HCT116 (cell line): ENCODE data around the gene MYLK3.

Source experiments
- CEBPB ChIP-seq: IDR thresholded peaks from 2 replicates; pipeline ENCODE4 v1.6.1; 2012; ENCODE audit warnings: low read depth
- EZH2 ChIP-seq: fragments of 200-600 bp; sonication (generic); IDR thresholded peaks from 2 replicates; pipeline ENCODE4 v1.6.1; 2017; ENCODE audit warnings: antibody characterized with exemption, mixed run types
- EZH2phosphoT487 ChIP-seq: fragments of 200-600 bp; IDR thresholded peaks from 2 replicates; pipeline ENCODE4 v1.6.1; 2018; ENCODE audit warnings: antibody characterized with exemption, borderline replicate concordance
- POLR2A ChIP-seq: IDR thresholded peaks from 2 replicates; pipeline ENCODE4 v1.7.0; 2011; ENCODE audit warnings: borderline replicate concordance; ENCODE audit not compliant: insufficient read depth, insufficient read length; ENCODE audit errors: extremely low read depth
- POLR2AphosphoS5 ChIP-seq: IDR thresholded peaks from 2 replicates; pipeline ENCODE4 v1.6.1; 2011; ENCODE audit warnings: mild to moderate bottlenecking, low read depth, low read length, moderate library complexity
- SP1 ChIP-seq: IDR thresholded peaks from 2 replicates; pipeline ENCODE4 v1.6.1; 2012; ENCODE audit warnings: low read depth
- TCF7L2 ChIP-seq: IDR thresholded peaks from 2 replicates; pipeline ENCODE4 v1.7.0; 2011; ENCODE audit warnings: borderline replicate concordance, inconsistent platforms; ENCODE audit not compliant: insufficient read depth, insufficient read length; ENCODE audit errors: extremely low read depth
- YY1 ChIP-seq: IDR thresholded peaks from 2 replicates; pipeline ENCODE4 v1.6.1; 2011; ENCODE audit warnings: low read length, low read depth, moderate library complexity, mild to moderate bottlenecking; ENCODE audit not compliant: insufficient replicate concordance; ENCODE audit errors: extremely low read depth
- TF ChIP-seq, protein P1 (sequence below), 3 experiments: fragments of 200-600 bp in 1 of 3; sonication (generic) in 1 of 3; IDR thresholded peaks in 2 of 3; conservative IDR thresholded peaks in 1 of 3; 2 replicates each; pipeline ENCODE4 v1.5.1; 2012 to 2017; ENCODE audit warnings: low read depth in 2 of 3, low read length in 2 of 3, antibody characterized with exemption in 1 of 3, borderline replicate concordance in 1 of 3, control low read depth in 1 of 3, mild to moderate bottlenecking in 1 of 3, mixed read lengths in 1 of 3, mixed run types in 1 of 3, moderate library complexity in 1 of 3; ENCODE audit not compliant: insufficient read depth in 1 of 3
- TF ChIP-seq, protein P2 (sequence below): IDR thresholded peaks from 2 replicates; pipeline ENCODE4 v1.6.1; 2012; ENCODE audit warnings: low read depth
- TF ChIP-seq, protein P3 (sequence below): IDR thresholded peaks from 2 replicates; pipeline ENCODE4 v1.6.1; 2012

DNA sequence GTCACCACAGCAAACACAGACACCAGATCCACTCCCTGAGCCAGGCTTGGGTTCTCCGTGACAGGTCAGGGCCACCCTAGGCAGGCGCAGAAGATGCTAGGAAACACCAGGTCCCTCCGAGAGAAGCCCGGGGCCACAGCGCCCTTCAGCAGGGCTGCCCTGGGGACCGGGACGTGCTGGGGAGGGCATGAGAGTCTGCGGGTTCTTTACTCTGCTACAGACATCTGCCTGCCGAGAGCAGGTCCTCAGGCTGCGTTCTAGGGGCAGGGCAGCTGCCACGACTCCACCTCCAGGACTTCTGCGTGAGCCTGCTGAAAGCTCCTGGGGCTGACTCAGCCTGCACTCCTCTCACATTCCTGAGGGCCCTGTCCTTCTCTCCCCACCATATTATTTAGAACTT, 11.4 kb downstream of the MYLK3 start:
- TF ChIP-seq EZH2 (no peak), YY1 (no peak), TCF7L2 (no peak), POLR2A (no peak), EZH2phosphoT487 (no peak), CEBPB (no peak), SP1 (no peak), POLR2AphosphoS5 (no peak)
- TF ChIP-seq, protein P1, sequence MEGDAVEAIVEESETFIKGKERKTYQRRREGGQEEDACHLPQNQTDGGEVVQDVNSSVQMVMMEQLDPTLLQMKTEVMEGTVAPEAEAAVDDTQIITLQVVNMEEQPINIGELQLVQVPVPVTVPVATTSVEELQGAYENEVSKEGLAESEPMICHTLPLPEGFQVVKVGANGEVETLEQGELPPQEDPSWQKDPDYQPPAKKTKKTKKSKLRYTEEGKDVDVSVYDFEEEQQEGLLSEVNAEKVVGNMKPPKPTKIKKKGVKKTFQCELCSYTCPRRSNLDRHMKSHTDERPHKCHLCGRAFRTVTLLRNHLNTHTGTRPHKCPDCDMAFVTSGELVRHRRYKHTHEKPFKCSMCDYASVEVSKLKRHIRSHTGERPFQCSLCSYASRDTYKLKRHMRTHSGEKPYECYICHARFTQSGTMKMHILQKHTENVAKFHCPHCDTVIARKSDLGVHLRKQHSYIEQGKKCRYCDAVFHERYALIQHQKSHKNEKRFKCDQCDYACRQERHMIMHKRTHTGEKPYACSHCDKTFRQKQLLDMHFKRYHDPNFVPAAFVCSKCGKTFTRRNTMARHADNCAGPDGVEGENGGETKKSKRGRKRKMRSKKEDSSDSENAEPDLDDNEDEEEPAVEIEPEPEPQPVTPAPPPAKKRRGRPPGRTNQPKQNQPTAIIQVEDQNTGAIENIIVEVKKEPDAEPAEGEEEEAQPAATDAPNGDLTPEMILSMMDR (IDR thresholded peaks at IDR 0.05 in 2 of 3, conservative IDR thresholded peaks at IDR 0.05 in 1 of 3; ENCODE audit: borderline replicate concordance in 1 of 3, insufficient read depth in 1 of 3, low read depth in 2 of 3, low read length in 2 of 3) = no peak
- TF ChIP-seq, protein P2, sequence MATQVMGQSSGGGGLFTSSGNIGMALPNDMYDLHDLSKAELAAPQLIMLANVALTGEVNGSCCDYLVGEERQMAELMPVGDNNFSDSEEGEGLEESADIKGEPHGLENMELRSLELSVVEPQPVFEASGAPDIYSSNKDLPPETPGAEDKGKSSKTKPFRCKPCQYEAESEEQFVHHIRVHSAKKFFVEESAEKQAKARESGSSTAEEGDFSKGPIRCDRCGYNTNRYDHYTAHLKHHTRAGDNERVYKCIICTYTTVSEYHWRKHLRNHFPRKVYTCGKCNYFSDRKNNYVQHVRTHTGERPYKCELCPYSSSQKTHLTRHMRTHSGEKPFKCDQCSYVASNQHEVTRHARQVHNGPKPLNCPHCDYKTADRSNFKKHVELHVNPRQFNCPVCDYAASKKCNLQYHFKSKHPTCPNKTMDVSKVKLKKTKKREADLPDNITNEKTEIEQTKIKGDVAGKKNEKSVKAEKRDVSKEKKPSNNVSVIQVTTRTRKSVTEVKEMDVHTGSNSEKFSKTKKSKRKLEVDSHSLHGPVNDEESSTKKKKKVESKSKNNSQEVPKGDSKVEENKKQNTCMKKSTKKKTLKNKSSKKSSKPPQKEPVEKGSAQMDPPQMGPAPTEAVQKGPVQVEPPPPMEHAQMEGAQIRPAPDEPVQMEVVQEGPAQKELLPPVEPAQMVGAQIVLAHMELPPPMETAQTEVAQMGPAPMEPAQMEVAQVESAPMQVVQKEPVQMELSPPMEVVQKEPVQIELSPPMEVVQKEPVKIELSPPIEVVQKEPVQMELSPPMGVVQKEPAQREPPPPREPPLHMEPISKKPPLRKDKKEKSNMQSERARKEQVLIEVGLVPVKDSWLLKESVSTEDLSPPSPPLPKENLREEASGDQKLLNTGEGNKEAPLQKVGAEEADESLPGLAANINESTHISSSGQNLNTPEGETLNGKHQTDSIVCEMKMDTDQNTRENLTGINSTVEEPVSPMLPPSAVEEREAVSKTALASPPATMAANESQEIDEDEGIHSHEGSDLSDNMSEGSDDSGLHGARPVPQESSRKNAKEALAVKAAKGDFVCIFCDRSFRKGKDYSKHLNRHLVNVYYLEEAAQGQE = no peak
- TF ChIP-seq, protein P3, sequence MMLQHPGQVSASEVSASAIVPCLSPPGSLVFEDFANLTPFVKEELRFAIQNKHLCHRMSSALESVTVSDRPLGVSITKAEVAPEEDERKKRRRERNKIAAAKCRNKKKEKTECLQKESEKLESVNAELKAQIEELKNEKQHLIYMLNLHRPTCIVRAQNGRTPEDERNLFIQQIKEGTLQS = no peak
